ENCODE results near the gene DYSF.
"Not testable (repeated sequence)": the region's sequence is repeated elsewhere in the genome, so short reads cannot be mapped to it uniquely, and the experiment has no call there.

The DYSF gene

DNA sequence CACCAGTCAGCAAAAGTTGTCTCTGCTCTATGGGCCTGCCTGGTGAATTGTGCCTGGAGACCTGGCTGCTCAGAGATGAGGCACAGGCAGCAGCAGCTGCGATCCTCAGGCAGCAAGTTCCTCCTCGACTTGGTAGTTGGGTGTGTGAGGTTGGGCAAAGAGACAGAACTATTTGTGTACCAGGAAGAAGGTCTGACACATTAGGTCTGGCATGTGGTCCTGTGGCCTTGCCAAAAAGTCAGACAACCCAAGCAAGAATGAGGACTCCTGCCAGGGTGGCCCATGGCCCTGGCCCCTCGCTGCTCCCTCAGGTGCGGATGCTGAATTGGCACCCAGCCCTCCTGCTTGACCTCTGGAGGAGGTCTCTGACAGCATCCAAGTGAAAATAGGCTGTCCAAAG lies 192.7 kb downstream of the DYSF start:
- no peak overlapping the region for H3K18ac ChIP-seq (ENCODE audit: low read length)
- no peak overlapping the region for H3K27ac ChIP-seq (replicated peaks; ENCODE audit: low read length)
- H3K36me3 ChIP-seq (replicated peaks in 1 of 2; ENCODE audit: control insufficient read depth in 2 of 2, insufficient read depth in 2 of 2, low read length in 2 of 2): no peaks in the 10 kb centered on the region
- no peak overlapping the region for H3K9ac ChIP-seq (ENCODE audit: low read depth, low read length, poor library complexity)
- no peak overlapping the region for H2BK12ac ChIP-seq (ENCODE audit: low read length)
- H3K4me2 ChIP-seq (ENCODE audit: insufficient read depth, low read length, poor library complexity, severe bottlenecking): no peak overlapping the region
- H3K27me3 ChIP-seq (ENCODE audit: control insufficient read depth in 3 of 3, insufficient read depth in 3 of 3, low read depth in 1 of 3, low read length in 3 of 3): peaks cover 0 to 4% (median 0%) of the 10 kb centered on the region in 3 experiments
- no peak overlapping the region for H2BK5ac ChIP-seq (ENCODE audit: low read length)
- H4K91ac ChIP-seq (ENCODE audit: low read depth, low read length, poor library complexity): no peak overlapping the region
- no peaks in the 10 kb centered on the region for H3K4me1 ChIP-seq (ENCODE audit: control insufficient read depth in 2 of 2, insufficient read depth in 1 of 2, low read depth in 1 of 2, low read length in 2 of 2)
- H2AFZ ChIP-seq (ENCODE audit: low read length): no peak overlapping the region
- no peak overlapping the region for H3K23ac ChIP-seq (ENCODE audit: low read depth, low read length, poor library complexity)
- H2BK15ac ChIP-seq (ENCODE audit: low read length): no peak overlapping the region
- no peaks in the 10 kb centered on the region for H3K9me3 ChIP-seq (replicated peaks in 1 of 2; ENCODE audit: control insufficient read depth in 2 of 2, insufficient read depth in 1 of 2, low read depth in 1 of 2, low read length in 2 of 2)
- H2BK120ac ChIP-seq (ENCODE audit: low read depth, low read length): no peak overlapping the region
- H3K79me1 ChIP-seq (ENCODE audit: low read depth, low read length): no peaks in the 10 kb centered on the region
- no peak overlapping the region for H3K4ac ChIP-seq (ENCODE audit: low read length)
- H4K8ac ChIP-seq (ENCODE audit: low read depth, low read length): no peak overlapping the region
- H3K4me3 ChIP-seq (ENCODE audit: low read length in 2 of 2): no peak overlapping the region
- no peak for DNase-seq (ENCODE audit: low spot score)
- H3K14ac ChIP-seq (ENCODE audit: low read length): no peak overlapping the region
- no peak overlapping the region for H2AK5ac ChIP-seq (ENCODE audit: low read depth, low read length)
- WGBS, 2 donors (ENCODE audit: extremely low coverage in 2 of 2, insufficient read length in 2 of 2, insufficient replicate concordance in 1 of 2): no CpG with 5 or more reads among the region's 4 CpGs

DNA sequence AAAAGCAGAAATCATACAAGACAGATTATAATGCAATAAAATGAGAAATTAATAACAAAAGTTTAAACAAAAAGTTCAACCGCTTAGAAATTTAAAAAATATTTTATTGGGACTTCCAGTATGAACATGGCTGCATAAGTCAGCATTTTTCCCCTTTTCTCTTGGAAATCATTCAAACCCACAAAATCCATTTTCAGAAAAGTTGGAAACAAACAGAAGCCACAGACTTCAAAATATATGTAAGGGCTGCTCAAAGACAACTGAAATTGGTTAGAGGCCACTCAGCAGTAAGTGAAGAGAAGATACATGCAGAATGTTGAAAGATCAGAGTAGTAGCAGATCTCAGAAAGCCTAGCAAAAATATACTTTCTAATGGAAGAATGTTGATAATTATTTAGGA lies 194.0 kb downstream of the DYSF start:
- Histone ChIP-seq H3K27ac (replicated peaks; ENCODE audit: low read length) (no peak overlapping the region), H3K79me1 (ENCODE audit: low read depth, low read length) (no peaks in the 10 kb centered on the region), H3K4ac (ENCODE audit: low read length) (no peak overlapping the region), H3K27me3 (ENCODE audit: control insufficient read depth in 3 of 3, insufficient read depth in 3 of 3, low read depth in 1 of 3, low read length in 3 of 3) (peaks cover 0 to 4% (median 0%) of the 10 kb centered on the region in 3 experiments), H2BK5ac (ENCODE audit: low read length) (no peak overlapping the region), H2AK5ac (ENCODE audit: low read depth, low read length) (no peak overlapping the region), H2AFZ (ENCODE audit: low read length) (no peak overlapping the region), H3K36me3 (replicated peaks in 1 of 2; ENCODE audit: control insufficient read depth in 2 of 2, insufficient read depth in 2 of 2, low read length in 2 of 2) (no peaks in the 10 kb centered on the region), H3K14ac (ENCODE audit: low read length) (no peak overlapping the region), H4K91ac (ENCODE audit: low read depth, low read length, poor library complexity) (no peak overlapping the region), H3K9ac (ENCODE audit: low read depth, low read length, poor library complexity) (no peak overlapping the region), H3K18ac (ENCODE audit: low read length) (no peak overlapping the region), H3K4me2 (ENCODE audit: insufficient read depth, low read length, poor library complexity, severe bottlenecking) (no peak overlapping the region), H2BK15ac (ENCODE audit: low read length) (no peak overlapping the region), H3K23ac (ENCODE audit: low read depth, low read length, poor library complexity) (no peak overlapping the region), H2BK120ac (ENCODE audit: low read depth, low read length) (no peak overlapping the region), H4K8ac (ENCODE audit: low read depth, low read length) (no peak overlapping the region), H3K4me1 (ENCODE audit: control insufficient read depth in 2 of 2, insufficient read depth in 1 of 2, low read depth in 1 of 2, low read length in 2 of 2) (no peaks in the 10 kb centered on the region), H3K9me3 (replicated peaks in 1 of 2; ENCODE audit: control insufficient read depth in 2 of 2, insufficient read depth in 1 of 2, low read depth in 1 of 2, low read length in 2 of 2) (no peaks in the 10 kb centered on the region), H3K4me3 (ENCODE audit: low read length in 2 of 2) (no peak overlapping the region), H2BK12ac (ENCODE audit: low read length) (no peak overlapping the region)
- DNase-seq (ENCODE audit: low spot score): no peak
- WGBS, 2 donors (ENCODE audit: extremely low coverage in 2 of 2, insufficient read length in 2 of 2, insufficient replicate concordance in 1 of 2): no CpG with 5 or more reads among the region's 1 CpG

DNA sequence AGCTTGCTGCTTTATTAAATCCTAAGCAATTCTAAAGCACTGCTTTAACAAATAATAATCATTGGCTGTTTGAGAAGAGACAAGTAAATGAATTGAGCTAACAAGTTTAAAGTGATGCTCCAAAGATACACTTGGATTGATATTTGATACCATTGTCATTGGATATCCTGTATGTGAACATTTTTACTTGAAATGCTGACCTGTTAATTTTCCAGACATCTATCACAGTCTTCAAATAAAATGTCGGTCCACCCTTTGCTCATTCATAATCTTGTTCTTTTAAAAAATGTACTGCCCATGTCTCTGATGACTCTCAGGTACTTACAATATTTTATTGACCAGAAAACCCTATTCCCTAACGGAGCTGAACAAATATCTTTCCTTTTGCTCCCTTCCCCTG lies 202.1 kb downstream of the DYSF start:
- Histone ChIP-seq H2AK5ac (ENCODE audit: low read depth, low read length) (no peak overlapping the region), H3K9ac (ENCODE audit: low read depth, low read length, poor library complexity) (no peak overlapping the region), H3K36me3 (replicated peaks in 1 of 2; ENCODE audit: control insufficient read depth in 2 of 2, insufficient read depth in 2 of 2, low read length in 2 of 2) (no peaks in the 10 kb centered on the region), H2BK15ac (ENCODE audit: low read length) (no peak overlapping the region), H3K27ac (replicated peaks; ENCODE audit: low read length) (no peak overlapping the region), H2BK12ac (ENCODE audit: low read length) (no peak overlapping the region), H3K4me3 (ENCODE audit: low read length in 2 of 2) (no peak overlapping the region), H3K27me3 (ENCODE audit: control insufficient read depth in 3 of 3, insufficient read depth in 3 of 3, low read depth in 1 of 3, low read length in 3 of 3) (no peaks in the 10 kb centered on the region), H4K8ac (ENCODE audit: low read depth, low read length) (no peak overlapping the region), H3K23ac (ENCODE audit: low read depth, low read length, poor library complexity) (no peak overlapping the region), H2BK120ac (ENCODE audit: low read depth, low read length) (no peak overlapping the region), H3K9me3 (replicated peaks in 1 of 2; ENCODE audit: control insufficient read depth in 2 of 2, insufficient read depth in 1 of 2, low read depth in 1 of 2, low read length in 2 of 2) (peaks cover 0 to 7% of the 10 kb centered on the region in 2 donors), H3K4me2 (ENCODE audit: insufficient read depth, low read length, poor library complexity, severe bottlenecking) (no peak overlapping the region), H3K18ac (ENCODE audit: low read length) (no peak overlapping the region), H3K79me1 (ENCODE audit: low read depth, low read length) (no peaks in the 10 kb centered on the region), H2BK5ac (ENCODE audit: low read length) (no peak overlapping the region), H3K4me1 (ENCODE audit: control insufficient read depth in 2 of 2, insufficient read depth in 1 of 2, low read depth in 1 of 2, low read length in 2 of 2) (no peaks in the 10 kb centered on the region), H3K4ac (ENCODE audit: low read length) (no peak overlapping the region), H4K91ac (ENCODE audit: low read depth, low read length, poor library complexity) (no peak overlapping the region), H3K14ac (ENCODE audit: low read length) (no peak overlapping the region), H2AFZ (ENCODE audit: low read length) (no peak overlapping the region)
- WGBS, 2 donors (ENCODE audit: extremely low coverage in 2 of 2, insufficient read length in 2 of 2, insufficient replicate concordance in 1 of 2): no CpG with 5 or more reads among the region's 2 CpGs
- no peak for DNase-seq (ENCODE audit: low spot score)

DNA sequence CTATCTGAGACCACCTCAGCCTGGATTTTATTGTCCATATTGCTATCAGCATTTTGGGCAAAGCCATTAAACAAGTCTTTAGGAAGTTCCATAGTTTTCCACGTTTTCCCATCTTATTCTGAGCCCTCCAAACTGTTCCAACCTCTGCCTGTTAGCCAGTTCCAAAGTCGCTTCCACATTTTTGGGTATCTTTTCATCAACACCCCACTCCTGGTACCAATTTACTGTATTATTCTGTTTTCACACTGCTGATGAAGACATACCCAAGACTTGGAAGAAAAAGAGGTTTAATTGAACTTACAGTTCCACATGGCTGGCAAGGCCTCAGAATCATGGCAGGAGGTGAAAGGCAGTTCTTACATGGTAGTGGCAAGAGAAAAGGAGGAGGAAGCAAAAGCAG lies 204.9 kb downstream of the DYSF start:
- not testable (repeated sequence) for H3K14ac ChIP-seq (ENCODE audit: low read length); H3K27me3 ChIP-seq (ENCODE audit: control insufficient read depth in 3 of 3, insufficient read depth in 3 of 3, low read depth in 1 of 3, low read length in 3 of 3); H3K4ac ChIP-seq (ENCODE audit: low read length); H3K79me1 ChIP-seq (ENCODE audit: low read depth, low read length); H3K9me3 ChIP-seq (replicated peaks in 1 of 2; ENCODE audit: control insufficient read depth in 2 of 2, insufficient read depth in 1 of 2, low read depth in 1 of 2, low read length in 2 of 2); H2BK120ac ChIP-seq (ENCODE audit: low read depth, low read length); H2BK15ac ChIP-seq (ENCODE audit: low read length); H3K36me3 ChIP-seq (replicated peaks in 1 of 2; ENCODE audit: control insufficient read depth in 2 of 2, insufficient read depth in 2 of 2, low read length in 2 of 2); H4K8ac ChIP-seq (ENCODE audit: low read depth, low read length); H2BK12ac ChIP-seq (ENCODE audit: low read length); H3K23ac ChIP-seq (ENCODE audit: low read depth, low read length, poor library complexity); H3K27ac ChIP-seq (replicated peaks; ENCODE audit: low read length); H3K18ac ChIP-seq (ENCODE audit: low read length); H2AFZ ChIP-seq (ENCODE audit: low read length); DNase-seq (ENCODE audit: low spot score); H3K4me3 ChIP-seq (ENCODE audit: low read length in 2 of 2); H4K91ac ChIP-seq (ENCODE audit: low read depth, low read length, poor library complexity); H3K4me2 ChIP-seq (ENCODE audit: insufficient read depth, low read length, poor library complexity, severe bottlenecking); H3K9ac ChIP-seq (ENCODE audit: low read depth, low read length, poor library complexity); H3K4me1 ChIP-seq (ENCODE audit: control insufficient read depth in 2 of 2, insufficient read depth in 1 of 2, low read depth in 1 of 2, low read length in 2 of 2); H2AK5ac ChIP-seq (ENCODE audit: low read depth, low read length); H2BK5ac ChIP-seq (ENCODE audit: low read length)
- WGBS, 2 donors (ENCODE audit: extremely low coverage in 2 of 2, insufficient read length in 2 of 2, insufficient replicate concordance in 1 of 2): no CpG with 5 or more reads among the region's 2 CpGs
